CD4-positive, alpha-beta T cell treated with Interleukin-6 at 100 ng/mL for 8 hours (primary cell): ENCODE data around the gene ECM1.

Experiments used
- DNase-seq: peaks from one replicate; pipeline ENCODE4 v3.0.0-alpha.2; 2020; ENCODE audit warnings: mixed read lengths, low spot score

Gene ECM1

DNA sequence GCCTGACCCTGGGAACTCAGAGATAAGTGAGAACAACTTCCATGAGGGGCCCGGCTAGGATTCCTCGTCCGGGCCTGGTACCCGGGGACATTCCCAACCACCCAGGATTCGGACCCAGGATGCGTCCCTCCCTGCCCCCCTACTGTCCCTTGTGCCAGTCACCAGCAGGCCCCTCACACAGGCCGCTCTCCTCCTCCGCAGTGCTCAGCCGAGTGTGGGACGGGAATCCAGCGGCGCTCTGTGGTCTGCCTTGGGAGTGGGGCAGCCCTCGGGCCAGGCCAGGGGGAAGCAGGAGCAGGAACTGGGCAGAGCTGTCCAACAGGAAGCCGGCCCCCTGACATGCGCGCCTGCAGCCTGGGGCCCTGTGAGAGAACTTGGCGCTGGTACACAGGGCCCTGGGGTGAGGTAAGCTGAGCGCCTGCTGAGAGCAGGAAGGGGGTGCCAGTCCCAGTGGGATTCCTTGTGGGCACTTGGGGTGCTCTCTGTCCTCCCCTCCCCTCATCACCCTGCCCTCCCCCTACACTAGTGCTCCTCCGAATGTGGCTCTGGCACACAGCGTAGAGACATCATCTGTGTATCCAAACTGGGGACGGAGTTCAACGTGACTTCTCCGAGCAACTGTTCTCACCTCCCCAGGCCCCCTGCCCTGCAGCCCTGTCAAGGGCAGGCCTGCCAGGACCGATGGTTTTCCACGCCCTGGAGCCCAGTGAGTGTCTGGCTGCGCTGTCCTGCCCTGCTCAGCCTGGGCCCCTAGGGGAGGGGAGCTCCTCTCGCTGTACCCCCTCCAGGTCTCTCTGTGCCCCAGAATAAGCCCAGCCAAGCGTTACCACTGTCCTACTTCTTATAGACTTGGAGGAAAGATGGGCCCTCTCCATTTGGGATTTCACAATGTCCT, 51.1 kb downstream of the ECM1 start:
- no peak for DNase-seq

DNA sequence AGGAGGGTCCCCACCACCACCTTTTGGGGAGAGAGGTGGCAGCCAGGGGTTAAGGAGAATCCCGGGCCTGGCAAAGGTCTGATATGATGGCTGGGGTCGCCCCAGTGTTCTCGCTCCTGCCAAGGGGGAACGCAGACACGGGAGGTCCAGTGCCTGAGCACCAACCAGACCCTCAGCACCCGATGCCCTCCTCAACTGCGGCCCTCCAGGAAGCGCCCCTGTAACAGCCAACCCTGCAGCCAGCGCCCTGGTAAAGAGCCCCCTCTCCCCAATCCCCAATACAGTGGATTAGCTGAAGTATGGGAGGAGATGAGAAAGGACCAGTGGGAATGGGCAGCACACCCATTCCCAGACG, 51.7 kb downstream of the ECM1 start:
- no peak for DNase-seq

DNA sequence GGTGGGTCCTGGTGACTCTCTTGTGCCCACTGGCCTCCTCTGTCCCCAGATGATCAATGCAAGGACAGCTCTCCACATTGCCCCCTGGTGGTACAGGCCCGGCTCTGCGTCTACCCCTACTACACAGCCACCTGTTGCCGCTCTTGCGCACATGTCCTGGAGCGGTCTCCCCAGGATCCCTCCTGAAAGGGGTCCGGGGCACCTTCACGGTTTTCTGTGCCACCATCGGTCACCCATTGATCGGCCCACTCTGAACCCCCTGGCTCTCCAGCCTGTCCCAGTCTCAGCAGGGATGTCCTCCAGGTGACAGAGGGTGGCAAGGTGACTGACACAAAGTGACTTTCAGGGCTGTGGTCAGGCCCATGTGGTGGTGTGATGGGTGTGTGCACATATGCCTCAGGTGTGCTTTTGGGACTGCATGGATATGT, 52.1 kb downstream of the ECM1 start:
- DNase-seq: peak; percentile 70

GRCh38 chr1:150560576-150561253, 52.8 kb downstream of the ECM1 start:
- peak; percentile 84 for DNase-seq

GRCh38 chr1:150561254-150561973, 53.5 kb downstream of the ECM1 start:
- DNase-seq: peak; percentile 64

DNA sequence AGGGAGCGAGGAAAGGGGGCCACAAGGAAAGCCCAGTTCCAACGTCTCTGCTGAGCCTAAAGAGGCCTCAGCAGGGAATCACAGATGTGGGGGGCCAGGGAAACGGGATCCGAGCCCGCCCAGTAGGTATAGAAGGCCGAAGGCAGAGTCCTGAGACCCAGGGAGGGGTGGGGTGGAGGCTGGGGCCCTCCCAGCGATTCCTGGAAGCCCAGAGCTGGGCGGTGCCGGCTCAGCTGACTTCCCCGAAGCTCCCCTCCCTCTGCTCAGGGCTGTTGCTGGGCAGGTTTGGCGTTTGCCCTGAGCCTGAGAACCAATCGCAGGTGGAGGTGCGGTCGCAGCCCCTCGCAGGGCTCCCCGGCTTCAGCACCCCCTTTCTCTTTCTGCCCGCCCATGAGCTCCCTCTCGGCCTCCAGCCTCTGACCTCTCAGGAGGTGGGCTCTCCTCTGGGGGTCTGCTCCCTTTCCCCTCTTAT, 54.1 kb downstream of the ECM1 start:
- DNase-seq: peak; percentile 91

DNA sequence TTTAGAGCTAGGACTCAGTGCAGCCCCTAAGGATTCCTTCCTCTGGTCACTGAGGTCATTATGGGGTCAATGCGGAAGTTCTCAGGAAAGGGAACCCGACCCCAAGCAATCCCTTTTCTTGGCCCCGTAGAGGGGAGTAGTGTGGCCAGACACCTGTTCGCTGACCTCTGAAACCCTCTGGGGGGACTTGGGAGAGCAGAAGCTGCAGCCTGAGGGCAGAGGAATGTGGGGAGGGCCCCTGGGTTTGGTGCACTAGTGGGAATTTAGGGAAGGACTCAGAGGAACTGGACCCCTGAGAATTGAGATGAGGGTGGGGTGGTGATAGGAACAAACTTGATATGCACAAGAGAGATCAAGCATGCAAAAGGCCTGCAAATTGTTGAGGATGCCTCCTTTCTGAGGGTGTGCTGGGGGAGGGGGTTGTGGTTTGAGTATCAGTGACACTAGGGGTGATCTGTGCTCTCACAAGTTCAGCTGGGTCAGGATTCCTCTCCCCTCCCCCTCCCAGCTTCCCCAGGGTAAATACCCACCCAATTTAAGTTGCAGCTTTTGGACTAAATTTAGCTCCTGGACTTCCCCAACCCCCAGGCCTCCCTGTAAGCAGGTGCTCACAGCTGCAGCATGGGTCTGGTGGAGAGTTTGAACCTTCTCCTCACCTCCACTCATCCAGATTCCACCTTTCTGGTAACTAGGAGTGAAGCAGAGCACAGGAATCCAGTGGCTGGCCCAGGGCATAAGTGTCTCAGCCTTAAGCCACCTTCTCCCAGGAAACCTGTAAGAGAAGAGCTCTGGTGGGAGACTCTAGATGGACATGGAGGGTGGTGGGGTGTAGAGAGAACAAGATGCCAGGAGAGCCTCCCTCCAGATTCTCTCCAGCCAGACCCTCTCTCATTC, 54.8 kb downstream of the ECM1 start:
- DNase-seq: peak; percentile 87
